ENCODE measurements around the gene ASB3. TPM values are rescaled to one million over a fixed set of nuclear protein-coding genes. Genes with fewer than 3 reads are reported as not detected.

Gene ASB3
- total and polyA plus RNA-seq, 9 of the 15 experiments (the other 6 are each of a cell fraction or from before 2014, with no cell fraction given): 13.6 to 35.3 (median 18.7) TPM

DNA sequence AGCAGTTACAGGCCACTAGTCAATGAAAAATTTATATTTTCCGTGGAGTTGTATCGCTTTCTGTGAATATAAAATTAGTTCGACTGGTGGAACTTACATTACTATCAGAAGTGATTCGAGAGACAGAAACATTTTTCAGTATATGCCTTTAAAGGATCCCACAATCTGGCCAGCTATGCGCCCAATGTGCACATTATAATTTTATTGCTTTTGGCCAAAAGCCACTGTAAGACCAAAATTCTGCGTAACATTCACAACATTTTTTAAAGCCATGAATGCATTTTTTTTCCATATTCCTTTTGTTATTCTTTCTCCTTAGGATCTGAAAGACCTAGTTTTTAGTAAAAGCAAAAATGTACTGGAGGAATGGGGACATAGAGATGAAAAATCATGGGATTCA is 150.2 kb downstream of the ASB3 start:
- Histone ChIP-seq H3K79me2 (ENCODE audit: control insufficient read depth, insufficient read depth, low read length) (no peaks in the 10 kb centered on the region), H3K27ac (ENCODE audit: extremely low read depth, low read depth, low read length) (no peak overlapping the region), H4K20me1 (replicated peaks; ENCODE audit: control insufficient read depth, insufficient read depth, low read length) (no peaks in the 10 kb centered on the region), H2AFZ (ENCODE audit: low read depth, low read length) (no peak overlapping the region), H3K4me3 (no peak overlapping the region), H3K36me3 (ENCODE audit: control insufficient read depth, insufficient read depth, low read length) (no peaks in the 10 kb centered on the region), H3K4me2 (ENCODE audit: insufficient read depth, low read length) (no peak overlapping the region), H3K9me3 (replicated peaks; ENCODE audit: control insufficient read depth, insufficient read depth, low read depth, low read length) (no peaks in the 10 kb centered on the region), H3K9me1 (ENCODE audit: control insufficient read depth, insufficient read depth, low read length) (no peaks in the 10 kb centered on the region), H3K4me1 (replicated peaks in 1 of 2; ENCODE audit: control insufficient read depth in 2 of 2, insufficient read depth in 2 of 2, low read length in 2 of 2) (no peaks in the 10 kb centered on the region), H3K9ac (ENCODE audit: insufficient read depth in 1 of 2, low read depth in 2 of 2, low read length in 2 of 2) (no peak overlapping the region), H3K27me3 (ENCODE audit: control insufficient read depth in 2 of 2, insufficient read depth in 2 of 2, low read length in 2 of 2) (0 out of 5 replicates have a peak, but pooled peaks cover 0 to 3% of the 10 kb centered on the region in 2 experiments)
- no peak for TF ChIP-seq CREBBP (IDR thresholded peaks at IDR 0.05; ENCODE audit: low read depth, low read length)
- TF ChIP-seq ZNF121 (CRISPR knock-in tag; conservative IDR thresholded peaks at IDR 0.05): no peak
- no peak for TF ChIP-seq BHLHE40 (IDR thresholded peaks at IDR 0.05; ENCODE audit: low read length)
- no peak for TF ChIP-seq DNMT1 (IDR thresholded peaks at IDR 0.05)
- no peak for TF ChIP-seq ATF1 (CRISPR knock-in tag; IDR thresholded peaks at IDR 0.05)
- TF ChIP-seq ATF1 (tag; IDR thresholded peaks at IDR 0.05): no peak
- no peak for TF ChIP-seq ZNF766 (CRISPR knock-in tag; conservative IDR thresholded peaks at IDR 0.05)
- no peak for TF ChIP-seq COPS2 (conservative IDR thresholded peaks at IDR 0.05)
- TF ChIP-seq RUNX1 (IDR thresholded peaks at IDR 0.05; ENCODE audit: low read depth): no peak
- TF ChIP-seq ATF7 (IDR thresholded peaks at IDR 0.05): no peak
- TF ChIP-seq, protein P1, sequence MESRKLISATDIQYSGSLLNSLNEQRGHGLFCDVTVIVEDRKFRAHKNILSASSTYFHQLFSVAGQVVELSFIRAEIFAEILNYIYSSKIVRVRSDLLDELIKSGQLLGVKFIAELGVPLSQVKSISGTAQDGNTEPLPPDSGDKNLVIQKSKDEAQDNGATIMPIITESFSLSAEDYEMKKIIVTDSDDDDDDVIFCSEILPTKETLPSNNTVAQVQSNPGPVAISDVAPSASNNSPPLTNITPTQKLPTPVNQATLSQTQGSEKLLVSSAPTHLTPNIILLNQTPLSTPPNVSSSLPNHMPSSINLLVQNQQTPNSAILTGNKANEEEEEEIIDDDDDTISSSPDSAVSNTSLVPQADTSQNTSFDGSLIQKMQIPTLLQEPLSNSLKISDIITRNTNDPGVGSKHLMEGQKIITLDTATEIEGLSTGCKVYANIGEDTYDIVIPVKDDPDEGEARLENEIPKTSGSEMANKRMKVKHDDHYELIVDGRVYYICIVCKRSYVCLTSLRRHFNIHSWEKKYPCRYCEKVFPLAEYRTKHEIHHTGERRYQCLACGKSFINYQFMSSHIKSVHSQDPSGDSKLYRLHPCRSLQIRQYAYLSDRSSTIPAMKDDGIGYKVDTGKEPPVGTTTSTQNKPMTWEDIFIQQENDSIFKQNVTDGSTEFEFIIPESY (CRISPR knock-in tag; IDR thresholded peaks at IDR 0.05): no peak
- no peak for TF ChIP-seq CREB5 (CRISPR knock-in tag; IDR thresholded peaks at IDR 0.05)
- no peak for TF ChIP-seq EGR1 (conservative IDR thresholded peaks at IDR 0.05)
- TF ChIP-seq EP300 (IDR thresholded peaks at IDR 0.05; ENCODE audit: low read length): no peak
- TF ChIP-seq ZNF699 (CRISPR knock-in tag; IDR thresholded peaks at IDR 0.05; ENCODE audit: insufficient replicate concordance): no peak
- TF ChIP-seq GABPB2 (CRISPR knock-in tag; conservative IDR thresholded peaks at IDR 0.05): no peak
- TF ChIP-seq ELK3 (CRISPR knock-in tag; IDR thresholded peaks at IDR 0.05): no peak
- TF ChIP-seq, protein P2, sequence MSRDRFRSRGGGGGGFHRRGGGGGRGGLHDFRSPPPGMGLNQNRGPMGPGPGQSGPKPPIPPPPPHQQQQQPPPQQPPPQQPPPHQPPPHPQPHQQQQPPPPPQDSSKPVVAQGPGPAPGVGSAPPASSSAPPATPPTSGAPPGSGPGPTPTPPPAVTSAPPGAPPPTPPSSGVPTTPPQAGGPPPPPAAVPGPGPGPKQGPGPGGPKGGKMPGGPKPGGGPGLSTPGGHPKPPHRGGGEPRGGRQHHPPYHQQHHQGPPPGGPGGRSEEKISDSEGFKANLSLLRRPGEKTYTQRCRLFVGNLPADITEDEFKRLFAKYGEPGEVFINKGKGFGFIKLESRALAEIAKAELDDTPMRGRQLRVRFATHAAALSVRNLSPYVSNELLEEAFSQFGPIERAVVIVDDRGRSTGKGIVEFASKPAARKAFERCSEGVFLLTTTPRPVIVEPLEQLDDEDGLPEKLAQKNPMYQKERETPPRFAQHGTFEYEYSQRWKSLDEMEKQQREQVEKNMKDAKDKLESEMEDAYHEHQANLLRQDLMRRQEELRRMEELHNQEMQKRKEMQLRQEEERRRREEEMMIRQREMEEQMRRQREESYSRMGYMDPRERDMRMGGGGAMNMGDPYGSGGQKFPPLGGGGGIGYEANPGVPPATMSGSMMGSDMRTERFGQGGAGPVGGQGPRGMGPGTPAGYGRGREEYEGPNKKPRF (IDR thresholded peaks at IDR 0.05; ENCODE audit: low read depth, low read length): no peak
- TF ChIP-seq SMC3 (conservative IDR thresholded peaks at IDR 0.05; ENCODE audit: insufficient read depth, low read depth, low read length): no peak
- no peak for DNase-seq (ENCODE audit: extremely low read depth in 1 of 4, low spot score in 3 of 4)
- 6% methylated on average over 6 of the region's 6 CpGs for WGBS (ENCODE audit: insufficient coverage, low coverage, missing lambda C conversion rate)
- ChIA-PET POLR2A (no interaction called here), CTCF (ENCODE audit: low intra/inter-chr PET ratio) (no interaction called here)
- in situ Hi-C loops (cut with MboI): no loop called here
- FAIRE-seq: no peak
- ATAC-seq: no peak
- intact Hi-C loops (cut with micrococcal nuclease): no loop called here
- BruUV-seq (replicated peaks): no TSS peak
